Measurements from ENCODE around the gene CEPT1.

CEPT1 gene

GRCh38 chr1:111227434-111227833, 87.4 kb downstream of the CEPT1 start, which contains the start of gene CHI3L2:
Gene CHI3L2 (plus strand): TSS chr1:111227713. CDS start chr1:111227730, 17 bp downstream.
- Histone ChIP-seq H3K9me3 (ENCODE audit: insufficient read depth, low read length, severe bottlenecking) (no peaks in the 10 kb centered on the region), H3K79me2 (ENCODE audit: insufficient read depth, low read length) (peaks cover 61% of the 10 kb centered on the region), H3K4me1 (ENCODE audit: insufficient read depth, low read length) (peaks cover 98% of the 10 kb centered on the region), H3K27ac (ENCODE audit: low read length) (peak within 1 kb of the TSS; percentile 99), H3K4me2 (ENCODE audit: insufficient read depth, low read length) (peak within 1 kb of the TSS; percentile 61), H3K27me3 (ENCODE audit: insufficient read depth, low read length, poor library complexity) (no peaks in the 10 kb centered on the region), H3K4me3 (ENCODE audit: low read depth in 1 of 2, low read length in 2 of 2) (peak within 1 kb of the TSS in 1 of 2 experiments; percentile 26; a peak in 1 of 4 replicates), H2AFZ (ENCODE audit: low read depth, low read length) (0 out of 2 replicates have a peak within 1 kb of the TSS, but pooled peaks have one; percentile 9), H3K9ac (ENCODE audit: low read depth, low read length) (peak within 1 kb of the TSS; percentile 66), H3K36me3 (ENCODE audit: insufficient read depth, low read length) (peaks cover 17% of the 10 kb centered on the region), H4K20me1 (ENCODE audit: insufficient read depth, low read length) (no peaks in the 10 kb centered on the region)
- TF ChIP-seq, protein P1, sequence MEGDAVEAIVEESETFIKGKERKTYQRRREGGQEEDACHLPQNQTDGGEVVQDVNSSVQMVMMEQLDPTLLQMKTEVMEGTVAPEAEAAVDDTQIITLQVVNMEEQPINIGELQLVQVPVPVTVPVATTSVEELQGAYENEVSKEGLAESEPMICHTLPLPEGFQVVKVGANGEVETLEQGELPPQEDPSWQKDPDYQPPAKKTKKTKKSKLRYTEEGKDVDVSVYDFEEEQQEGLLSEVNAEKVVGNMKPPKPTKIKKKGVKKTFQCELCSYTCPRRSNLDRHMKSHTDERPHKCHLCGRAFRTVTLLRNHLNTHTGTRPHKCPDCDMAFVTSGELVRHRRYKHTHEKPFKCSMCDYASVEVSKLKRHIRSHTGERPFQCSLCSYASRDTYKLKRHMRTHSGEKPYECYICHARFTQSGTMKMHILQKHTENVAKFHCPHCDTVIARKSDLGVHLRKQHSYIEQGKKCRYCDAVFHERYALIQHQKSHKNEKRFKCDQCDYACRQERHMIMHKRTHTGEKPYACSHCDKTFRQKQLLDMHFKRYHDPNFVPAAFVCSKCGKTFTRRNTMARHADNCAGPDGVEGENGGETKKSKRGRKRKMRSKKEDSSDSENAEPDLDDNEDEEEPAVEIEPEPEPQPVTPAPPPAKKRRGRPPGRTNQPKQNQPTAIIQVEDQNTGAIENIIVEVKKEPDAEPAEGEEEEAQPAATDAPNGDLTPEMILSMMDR (IDR thresholded peaks at IDR 0.05; ENCODE audit: borderline replicate concordance, extremely low read depth, low read length, poor library complexity, severe bottlenecking) = no peak
- no peak for TF ChIP-seq EZH2 (IDR thresholded peaks at IDR 0.05; ENCODE audit: borderline replicate concordance, low read depth, low read length, severe bottlenecking)
- ATAC-seq (ENCODE audit: insufficient read depth, low read depth) = no peak
- no peak for DNase-seq

GRCh38 chr1:111227851-111228747, 88.1 kb downstream of the CEPT1 start:
- Histone ChIP-seq H3K27ac (ENCODE audit: low read length) (peak overlapping the region; percentile 99), H3K9ac (ENCODE audit: low read depth, low read length) (peak overlapping the region; percentile 66), H2AFZ (ENCODE audit: low read depth, low read length) (no peak overlapping the region), H3K9me3 (ENCODE audit: insufficient read depth, low read length, severe bottlenecking) (no peaks in the 10 kb centered on the region), H3K27me3 (ENCODE audit: insufficient read depth, low read length, poor library complexity) (no peaks in the 10 kb centered on the region), H3K36me3 (ENCODE audit: insufficient read depth, low read length) (peaks cover 24% of the 10 kb centered on the region), H3K79me2 (ENCODE audit: insufficient read depth, low read length) (peaks cover 61% of the 10 kb centered on the region), H4K20me1 (ENCODE audit: insufficient read depth, low read length) (no peaks in the 10 kb centered on the region), H3K4me2 (ENCODE audit: insufficient read depth, low read length) (0 out of 2 replicates have a peak overlapping the region, but pooled peaks have one; percentile 61), H3K4me1 (ENCODE audit: insufficient read depth, low read length) (peaks cover 98% of the 10 kb centered on the region), H3K4me3 (ENCODE audit: low read depth in 1 of 2, low read length in 2 of 2) (no peak overlapping the region)
- TF ChIP-seq EZH2 (IDR thresholded peaks at IDR 0.05; ENCODE audit: borderline replicate concordance, low read depth, low read length, severe bottlenecking) = no peak
- TF ChIP-seq, protein P1 (IDR thresholded peaks at IDR 0.05; ENCODE audit: borderline replicate concordance, extremely low read depth, low read length, poor library complexity, severe bottlenecking) = no peak
- ATAC-seq (ENCODE audit: insufficient read depth, low read depth) = no peak
- DNase-seq = no peak

GRCh38 chr1:111228748-111229126, 88.7 kb downstream of the CEPT1 start:
- Histone ChIP-seq H3K4me3 (ENCODE audit: low read depth in 1 of 2, low read length in 2 of 2) (no peak overlapping the region), H3K9me3 (ENCODE audit: insufficient read depth, low read length, severe bottlenecking) (no peaks in the 10 kb centered on the region), H3K27ac (ENCODE audit: low read length) (peak overlapping the region; percentile 99), H3K4me1 (ENCODE audit: insufficient read depth, low read length) (peaks cover 95% of the 10 kb centered on the region), H3K27me3 (ENCODE audit: insufficient read depth, low read length, poor library complexity) (no peaks in the 10 kb centered on the region), H3K9ac (ENCODE audit: low read depth, low read length) (peak overlapping the region; percentile 66), H3K79me2 (ENCODE audit: insufficient read depth, low read length) (peaks cover 59% of the 10 kb centered on the region), H2AFZ (ENCODE audit: low read depth, low read length) (no peak overlapping the region), H3K4me2 (ENCODE audit: insufficient read depth, low read length) (peak overlapping the region; percentile 25; the same call in 1 of the 2 replicates), H3K36me3 (ENCODE audit: insufficient read depth, low read length) (peaks cover 27% of the 10 kb centered on the region), H4K20me1 (ENCODE audit: insufficient read depth, low read length) (no peaks in the 10 kb centered on the region)
- ATAC-seq (ENCODE audit: insufficient read depth, low read depth) (no peak), DNase-seq (no peak)
- TF ChIP-seq, protein P1 (IDR thresholded peaks at IDR 0.05; ENCODE audit: borderline replicate concordance, extremely low read depth, low read length, poor library complexity, severe bottlenecking) = no peak
- no peak for TF ChIP-seq EZH2 (IDR thresholded peaks at IDR 0.05; ENCODE audit: borderline replicate concordance, low read depth, low read length, severe bottlenecking)
